GM12878 (cell line): ENCODE data around the gene LRRC27. TPM values are rescaled to one million over a fixed set of nuclear protein-coding genes. Genes with fewer than 3 reads are reported as not detected.

Experiments used
- ATAC-seq: fragments of 200-7000 bp; cut with Tn5 transposase; 3 replicates; pipeline ENCODE4 v1.9.1; 2020; ENCODE audit warnings: mild to moderate bottlenecking, moderate library complexity
- BruUV-seq: library from RNA; stranded (reverse); fragments of 400-500 nt; replicated peaks from 2 replicates; lab custom pipeline; 2021; lab: Mats Ljungman, UMichigan
- CTCF ChIA-PET: fragments of 300-600 bp; sonication (Branson Sonifier 250); formaldehyde crosslinking; extraction: SDS; loops from one replicate; lab custom pipeline; 2021; ENCODE audit warnings: inconsistent platforms; lab: Yijun Ruan, JAX
- POLR2A ChIA-PET: fragments of 350-600 bp; formaldehyde crosslinking; extraction: SDS; loops from one replicate; lab custom pipeline; 2021; ENCODE audit warnings: inconsistent platforms; lab: Charles Lee
- RAD21 ChIA-PET: fragments of 300-600 bp; sonication (Branson Sonifier 250); formaldehyde crosslinking; loops from one replicate; lab custom pipeline; 2023; ENCODE audit warnings: antibody characterized with exemption; ENCODE audit not compliant: unreplicated experiment; lab: Charles Lee
- SMC1A ChIA-PET: fragments of 300-600 bp; sonication (Branson Sonifier 250); formaldehyde crosslinking; loops from one replicate; lab custom pipeline; 2023; ENCODE audit not compliant: unreplicated experiment, uncharacterized antibody; lab: Charles Lee
- DNase-seq: peaks from one replicate; pipeline ENCODE4 v3.0.0-alpha.2; 2011; ENCODE audit warnings: low read depth, low spot score
- FAIRE-seq: peaks from 3 replicates; lab custom pipeline; 2011; peaks lifted over from hg19 to GRCh38; lab: Jason Lieb, UNC
- H2AFZ ChIP-seq: 2 replicates; pipeline ENCODE4 v1.6.0; 2011; ENCODE audit warnings: low read depth, low read length, control low read depth; ENCODE audit not compliant: control insufficient read depth
- H3K27ac ChIP-seq: 2 replicates; pipeline ENCODE4 v1.5.1; 2011; ENCODE audit warnings: control low read depth; ENCODE audit not compliant: control insufficient read depth, insufficient read depth
- H3K27me3 ChIP-seq, 2 experiments: replicated peaks in 1 of 2; 2 replicates each; pipeline versions ENCODE4 v1.6.0 to v1.6.1; 2011; ENCODE audit warnings: low read length in 1 of 2; ENCODE audit not compliant: control insufficient read depth in 2 of 2, insufficient read depth in 2 of 2
- H3K36me3 ChIP-seq, 2 experiments: 2 replicates each; pipeline ENCODE4 v1.5.1; 2011; ENCODE audit warnings: low read length in 1 of 2; ENCODE audit not compliant: control insufficient read depth in 2 of 2, insufficient read depth in 2 of 2
- H3K4me1 ChIP-seq: 2 replicates; pipeline ENCODE4 v1.6.1; 2011; ENCODE audit warnings: mild to moderate bottlenecking, low read length, moderate library complexity, mixed read lengths; ENCODE audit not compliant: control insufficient read depth, insufficient read depth
- H3K4me2 ChIP-seq: 2 replicates; pipeline ENCODE4 v1.6.0; 2011; ENCODE audit warnings: control low read depth; ENCODE audit not compliant: control insufficient read depth, insufficient read depth
- H3K4me3 ChIP-seq: fragments of 200-600 bp; sonication (generic); 2 replicates; pipeline ENCODE4 v1.5.1; 2016
- H3K79me2 ChIP-seq: 2 replicates; pipeline ENCODE4 v1.6.0; 2011; ENCODE audit warnings: low read length; ENCODE audit not compliant: control insufficient read depth, insufficient read depth
- H3K9ac ChIP-seq: 2 replicates; pipeline ENCODE4 v1.8.0; 2011; ENCODE audit warnings: low read length, control low read depth, mixed read lengths; ENCODE audit not compliant: control insufficient read depth, insufficient read depth
- H3K9me3 ChIP-seq: replicated peaks from 3 replicates; pipeline ENCODE4 v1.5.1; 2011; ENCODE audit warnings: mild to moderate bottlenecking, low read length; ENCODE audit not compliant: control insufficient read depth, insufficient read depth
- H4K20me1 ChIP-seq: 2 replicates; pipeline ENCODE4 v1.6.0; 2011; ENCODE audit not compliant: control insufficient read depth, insufficient read depth
- FOXM1 ChIP-seq: IDR thresholded peaks from 2 replicates; pipeline ENCODE4 v1.6.1; 2012; ENCODE audit warnings: low read depth, mild to moderate bottlenecking, inconsistent platforms, low read length, moderate library complexity
- IKZF2 ChIP-seq, 2 experiments: fragments of 450-650 bp; IDR thresholded peaks; 2 replicates each; pipeline ENCODE4 v1.6.1; 2017; ENCODE audit warnings: mild to moderate bottlenecking in 2 of 2, moderate library complexity in 2 of 2
- KDM1A ChIP-seq: fragments of 200-600 bp; sonication (generic); IDR thresholded peaks from 2 replicates; pipeline ENCODE4 v1.6.1; 2016; ENCODE audit warnings: borderline replicate concordance
- SMC3 ChIP-seq: IDR thresholded peaks from 2 replicates; pipeline ENCODE4 v1.6.1; 2011; ENCODE audit warnings: low read length, improper control_type of control experiment, borderline replicate concordance
- ZNF274 ChIP-seq: IDR thresholded peaks from one replicate; pipeline ENCODE4 v1.8.0; 2011; ENCODE audit not compliant: insufficient read length, insufficient read depth
- WGBS: methylation state at CpG from one replicate; pipeline ENCODE4 v1.1.6; 2016; ENCODE audit warnings: low lambda C conversion rate; ENCODE audit not compliant: insufficient replicate concordance, insufficient coverage; ENCODE audit errors: missing lambda C conversion rate; 5-methylcytosine and 5-hydroxymethylcytosine counted together
- in situ Hi-C: fragments of 300-500 bp; cut with MboI; formaldehyde crosslinking; loops from 9 replicates; pipeline ENCODE4 v1.14.3; 2018; ENCODE audit warnings: mixed read lengths
- intact Hi-C: fragments of 100-400 bp; cut with micrococcal nuclease; formaldehyde crosslinking; loops from one replicate; pipeline ENCODE4 v1.14.2; 2022; ENCODE audit not compliant: unreplicated experiment
- polyA plus RNA-seq, 11 experiments: library from polyadenylated mRNA; depleted of rRNA in 4 of 11; unstranded in 6 of 11; stranded (reverse) in 5 of 11; fragments of >200 nt; fragmentation: Nextera tagmentation in 4 of 11; fragmentation: Illumina TruSeq in 1 of 11; extraction: Ambion mirVana in 4 of 11; extraction: Trizol in 1 of 11; gene quantifications; 1 replicate in 1 of 11; 2 replicates in 10 of 11; pipeline versions ENCODE4 v1.2.1 to v1.2.3, GENCODE V29; 2011 to 2016; ENCODE audit warnings: inconsistent platforms in 2 of 11, missing spikeins in 2 of 11, low read depth in 1 of 11
- total RNA-seq, 4 experiments: library from RNA; depleted of rRNA in 3 of 4; stranded (reverse); fragments of >200 nt in 3 of 4; fragmentation: Illumina TruSeq in 1 of 4; extraction: Trizol in 1 of 4; gene quantifications; 2 replicates each; pipeline versions ENCODE4 v1.2.1 to v1.2.3, GENCODE V29; 2013 to 2021
- TF ChIP-seq, protein P1 (sequence below): fragments of 450-650 bp; IDR thresholded peaks from 2 replicates; pipeline ENCODE4 v1.6.1; 2017; ENCODE audit warnings: mild to moderate bottlenecking
- TF ChIP-seq, protein P2 (sequence below): fragments of 450-650 bp; IDR thresholded peaks from 2 replicates; pipeline ENCODE4 v1.6.1; 2017; ENCODE audit warnings: antibody characterized with exemption, mild to moderate bottlenecking, moderate library complexity

Gene LRRC27
- total and polyA plus RNA-seq, 10 of the 15 experiments (the other 5 are each of a cell fraction or from before 2014, with no cell fraction given): 0.48 to 6.9 (median 4.7) TPM

DNA sequence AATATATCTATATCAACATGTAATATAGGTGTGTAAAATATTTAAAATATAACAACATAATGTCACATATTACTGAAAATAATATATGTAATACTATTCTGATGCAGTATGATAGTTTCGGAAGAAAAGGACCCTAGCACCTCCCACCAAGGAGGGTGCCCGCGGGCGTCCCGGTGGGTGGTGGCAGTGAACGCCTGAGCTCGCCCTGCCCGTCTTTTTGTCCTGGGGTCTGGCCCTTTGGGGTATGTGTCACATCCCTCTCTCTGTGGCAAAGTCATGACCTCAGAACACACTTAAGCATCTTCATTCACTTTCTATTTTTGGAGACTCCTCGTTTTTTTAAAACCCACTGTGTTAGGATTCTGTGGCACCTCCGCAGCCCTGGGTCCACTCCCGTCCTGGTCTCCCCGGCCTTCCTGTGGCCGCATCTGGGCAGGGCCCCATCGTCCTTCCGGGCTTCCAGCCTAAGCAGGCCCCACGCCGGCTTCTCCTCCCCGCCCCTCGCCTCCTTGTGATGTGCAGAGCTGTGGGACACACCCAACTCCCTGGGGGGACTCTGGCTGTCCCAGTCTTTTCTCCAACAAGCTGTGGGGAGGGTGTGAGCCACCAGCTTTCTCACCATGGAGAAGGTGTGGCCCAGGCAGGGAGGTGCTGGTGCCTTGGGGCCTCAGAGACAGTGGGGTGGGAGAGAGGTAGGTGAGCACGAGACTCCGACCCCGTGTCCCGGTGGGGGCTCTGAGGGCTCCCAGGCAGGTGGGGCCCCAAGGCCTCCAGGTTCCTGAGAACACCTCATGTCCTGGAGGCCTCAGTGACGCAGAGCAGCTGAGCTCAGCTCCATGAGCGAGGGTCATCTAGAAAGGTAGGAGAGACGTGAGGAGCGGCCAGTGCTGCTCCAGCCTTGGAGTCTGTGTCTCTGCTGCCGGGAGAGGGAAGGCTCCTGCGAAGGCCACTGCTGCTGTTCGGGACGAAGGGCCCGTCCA is 81.5 kb downstream of the LRRC27 start:
- in situ Hi-C loops (no loop called here), intact Hi-C loops (no loop called here)
- BruUV-seq: no TSS peak
- no peak overlapping the region for H3K4me3 ChIP-seq
- no peaks in the 10 kb centered on the region for H3K36me3 ChIP-seq
- WGBS: 45% methylated on average over 32 of the region's 32 CpGs
- ChIA-PET CTCF (no interaction called here), SMC1A (no interaction called here), POLR2A (no interaction called here), RAD21 (no interaction called here)
- no peak overlapping the region for H2AFZ ChIP-seq
- H3K4me1 ChIP-seq: no peaks in the 10 kb centered on the region
- no peaks in the 10 kb centered on the region for H3K9me3 ChIP-seq
- no peaks in the 10 kb centered on the region for H3K79me2 ChIP-seq
- H3K27me3 ChIP-seq: no peaks in the 10 kb centered on the region
- DNase-seq: no peak
- no peak overlapping the region for H3K9ac ChIP-seq
- FAIRE-seq: no peak
- TF ChIP-seq ZNF274 (no peak), FOXM1 (no peak), KDM1A (no peak), SMC3 (no peak), IKZF2 (IDR thresholded peaks at IDR 0.05) (no peak)
- TF ChIP-seq, protein P1, sequence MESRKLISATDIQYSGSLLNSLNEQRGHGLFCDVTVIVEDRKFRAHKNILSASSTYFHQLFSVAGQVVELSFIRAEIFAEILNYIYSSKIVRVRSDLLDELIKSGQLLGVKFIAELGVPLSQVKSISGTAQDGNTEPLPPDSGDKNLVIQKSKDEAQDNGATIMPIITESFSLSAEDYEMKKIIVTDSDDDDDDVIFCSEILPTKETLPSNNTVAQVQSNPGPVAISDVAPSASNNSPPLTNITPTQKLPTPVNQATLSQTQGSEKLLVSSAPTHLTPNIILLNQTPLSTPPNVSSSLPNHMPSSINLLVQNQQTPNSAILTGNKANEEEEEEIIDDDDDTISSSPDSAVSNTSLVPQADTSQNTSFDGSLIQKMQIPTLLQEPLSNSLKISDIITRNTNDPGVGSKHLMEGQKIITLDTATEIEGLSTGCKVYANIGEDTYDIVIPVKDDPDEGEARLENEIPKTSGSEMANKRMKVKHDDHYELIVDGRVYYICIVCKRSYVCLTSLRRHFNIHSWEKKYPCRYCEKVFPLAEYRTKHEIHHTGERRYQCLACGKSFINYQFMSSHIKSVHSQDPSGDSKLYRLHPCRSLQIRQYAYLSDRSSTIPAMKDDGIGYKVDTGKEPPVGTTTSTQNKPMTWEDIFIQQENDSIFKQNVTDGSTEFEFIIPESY: no peak
- TF ChIP-seq, protein P2, sequence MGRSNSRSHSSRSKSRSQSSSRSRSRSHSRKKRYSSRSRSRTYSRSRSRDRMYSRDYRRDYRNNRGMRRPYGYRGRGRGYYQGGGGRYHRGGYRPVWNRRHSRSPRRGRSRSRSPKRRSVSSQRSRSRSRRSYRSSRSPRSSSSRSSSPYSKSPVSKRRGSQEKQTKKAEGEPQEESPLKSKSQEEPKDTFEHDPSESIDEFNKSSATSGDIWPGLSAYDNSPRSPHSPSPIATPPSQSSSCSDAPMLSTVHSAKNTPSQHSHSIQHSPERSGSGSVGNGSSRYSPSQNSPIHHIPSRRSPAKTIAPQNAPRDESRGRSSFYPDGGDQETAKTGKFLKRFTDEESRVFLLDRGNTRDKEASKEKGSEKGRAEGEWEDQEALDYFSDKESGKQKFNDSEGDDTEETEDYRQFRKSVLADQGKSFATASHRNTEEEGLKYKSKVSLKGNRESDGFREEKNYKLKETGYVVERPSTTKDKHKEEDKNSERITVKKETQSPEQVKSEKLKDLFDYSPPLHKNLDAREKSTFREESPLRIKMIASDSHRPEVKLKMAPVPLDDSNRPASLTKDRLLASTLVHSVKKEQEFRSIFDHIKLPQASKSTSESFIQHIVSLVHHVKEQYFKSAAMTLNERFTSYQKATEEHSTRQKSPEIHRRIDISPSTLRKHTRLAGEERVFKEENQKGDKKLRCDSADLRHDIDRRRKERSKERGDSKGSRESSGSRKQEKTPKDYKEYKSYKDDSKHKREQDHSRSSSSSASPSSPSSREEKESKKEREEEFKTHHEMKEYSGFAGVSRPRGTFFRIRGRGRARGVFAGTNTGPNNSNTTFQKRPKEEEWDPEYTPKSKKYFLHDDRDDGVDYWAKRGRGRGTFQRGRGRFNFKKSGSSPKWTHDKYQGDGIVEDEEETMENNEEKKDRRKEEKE: no peak
- no peaks in the 10 kb centered on the region for H4K20me1 ChIP-seq
- no peak overlapping the region for H3K27ac ChIP-seq
- H3K4me2 ChIP-seq: no peak overlapping the region
- ATAC-seq: no peak
